NB4 (cell line): ENCODE data around the gene KRT14.
"Not testable (repeated sequence)": the region's sequence is repeated elsewhere in the genome, so short reads cannot be mapped to it uniquely, and the experiment has no call there.

Experiments used
- CTCF ChIP-seq: IDR thresholded peaks from one replicate; pipeline ENCODE4 v1.5.1; 2012; ENCODE audit warnings: low read depth, low read length
- MAX ChIP-seq: IDR thresholded peaks from 2 replicates; pipeline ENCODE4 v1.6.1; 2011; ENCODE audit warnings: low read depth, low read length
- MYC ChIP-seq: IDR thresholded peaks from 2 replicates; pipeline ENCODE4 v1.6.1; 2011; ENCODE audit warnings: low read depth, low read length
- POLR2A ChIP-seq: IDR thresholded peaks from 2 replicates; pipeline ENCODE4 v1.6.1; 2011; ENCODE audit warnings: mild to moderate bottlenecking; ENCODE audit not compliant: insufficient read length; ENCODE audit errors: extremely low read depth

GRCh38 chr17:41626914-41627295 lies 40.2 kb upstream of the KRT14 start:
- not testable (repeated sequence) for TF ChIP-seq CTCF, MAX, POLR2A, MYC
